H1 (cell line): ENCODE data around the gene RNU6-9. TPM values are rescaled to one million over a fixed set of nuclear protein-coding genes. Genes with fewer than 3 reads are reported as not detected.

Experiments
- CTCF ChIA-PET: fragments of 300-600 bp; sonication (Branson Sonifier 250); formaldehyde crosslinking; loops from one replicate; lab custom pipeline; 2021; ENCODE audit not compliant: partially characterized antibody; lab: Charles Lee
- POLR2A ChIA-PET: fragments of 300-600 bp; sonication (Branson Sonifier 250); formaldehyde crosslinking; loops from one replicate; lab custom pipeline; 2021; ENCODE audit warnings: inconsistent platforms; ENCODE audit not compliant: partially characterized antibody; lab: Charles Lee
- DNase-seq, 2 experiments: peaks; one replicate each; pipeline versions ENCODE4 v3.0.0 to v3.0.0-alpha.2; 2010 to 2022; ENCODE audit warnings: low spot score in 2 of 2, low read depth in 1 of 2, mixed read lengths in 1 of 2
- FAIRE-seq: peaks from 2 replicates; lab custom pipeline; 2011; peaks lifted over from hg19 to GRCh38; lab: Jason Lieb, UNC
- H2AFZ ChIP-seq: 2 replicates; pipeline ENCODE4 v1.8.1; 2012; ENCODE audit warnings: low read length, inconsistent platforms
- H2AK5ac ChIP-seq: 2 replicates; pipeline ENCODE4 v1.6.1; 2013; ENCODE audit warnings: low read depth, low read length
- H2BK120ac ChIP-seq: replicated peaks from 2 replicates; pipeline ENCODE3; 2013; ENCODE audit warnings: low read depth, low read length, inconsistent platforms
- H2BK12ac ChIP-seq: 2 replicates; pipeline ENCODE4 v1.6.1; 2013; ENCODE audit warnings: low read depth, low read length
- H2BK15ac ChIP-seq: 2 replicates; pipeline ENCODE4 v1.6.1; 2013; ENCODE audit warnings: low read length
- H2BK20ac ChIP-seq: 2 replicates; pipeline ENCODE4 v1.6.1; 2013; ENCODE audit warnings: low read length
- H2BK5ac ChIP-seq: 2 replicates; pipeline ENCODE4 v1.6.1; 2013; ENCODE audit warnings: low read depth, low read length
- H3K14ac ChIP-seq: 2 replicates; pipeline ENCODE4 v1.6.1; 2013; ENCODE audit warnings: inconsistent platforms; ENCODE audit not compliant: insufficient read length
- H3K18ac ChIP-seq: 2 replicates; pipeline ENCODE4 v1.6.1; 2013; ENCODE audit warnings: low read length; ENCODE audit errors: extremely low read depth
- H3K23ac ChIP-seq: 2 replicates; pipeline ENCODE4 v1.6.1; 2013; ENCODE audit warnings: inconsistent platforms; ENCODE audit not compliant: insufficient read length
- H3K23me2 ChIP-seq: 2 replicates; pipeline ENCODE4 v1.6.1; 2013; ENCODE audit warnings: low read depth, low read length
- H3K27ac ChIP-seq: 2 replicates; pipeline ENCODE4 v1.6.1; 2011; ENCODE audit warnings: low read depth, low read length, inconsistent platforms
- H3K27me3 ChIP-seq, 4 experiments: replicated peaks in 1 of 4; 1 replicate in 1 of 4; 2 replicates in 3 of 4; pipeline versions ENCODE4 v1.6.1 to v1.8.1; 2011 to 2013; ENCODE audit warnings: low read length in 3 of 4, mild to moderate bottlenecking in 3 of 4, inconsistent platforms in 2 of 4, mixed read lengths in 2 of 4, moderate library complexity in 1 of 4; ENCODE audit not compliant: control insufficient read depth in 3 of 4, insufficient read depth in 3 of 4; ENCODE audit errors: extremely low read depth in 1 of 4
- H3K36me3 ChIP-seq, 4 experiments: 2 replicates each; pipeline versions ENCODE4 v1.6.1 to v1.8.1; 2011 to 2013; ENCODE audit warnings: mild to moderate bottlenecking in 4 of 4, low read length in 3 of 4, moderate library complexity in 2 of 4, control low read depth in 1 of 4, inconsistent platforms in 1 of 4; ENCODE audit not compliant: insufficient read depth in 4 of 4, control insufficient read depth in 2 of 4
- H3K4ac ChIP-seq: replicated peaks from 2 replicates; pipeline ENCODE3; 2013; ENCODE audit warnings: low read length, low read depth, mixed read lengths, inconsistent platforms; ENCODE audit not compliant: insufficient read length
- H3K4me1 ChIP-seq, 4 experiments: replicated peaks in 1 of 4; 1 replicate in 1 of 4; 2 replicates in 3 of 4; pipeline versions ENCODE4 v1.6.1 to v1.8.1; 2011 to 2013; ENCODE audit warnings: low read length in 3 of 4, inconsistent platforms in 2 of 4, mixed read lengths in 1 of 4; ENCODE audit not compliant: insufficient read depth in 4 of 4, control insufficient read depth in 3 of 4
- H3K4me2 ChIP-seq, 2 experiments: 2 replicates each; pipeline versions ENCODE4 v1.6.1 to v1.8.1; 2011 to 2013; ENCODE audit warnings: low read depth in 2 of 2, low read length in 2 of 2, control low read depth in 1 of 2, inconsistent platforms in 1 of 2, mild to moderate bottlenecking in 1 of 2; ENCODE audit not compliant: insufficient read depth in 1 of 2
- H3K4me3 ChIP-seq, 4 experiments: fragments of 200-600, 300-600 bp in 1 of 4; sonication (generic), shearing (Covaris generic), sonication (Bioruptor Twin) in 1 of 4; 2 replicates each; pipeline versions ENCODE4 v1.5.1 to v1.8.1; 2011 to 2016; ENCODE audit warnings: low read length in 4 of 4, low read depth in 3 of 4, control low read depth in 2 of 4, inconsistent platforms in 2 of 4, mild to moderate bottlenecking in 2 of 4, mixed read lengths in 1 of 4, moderate library complexity in 1 of 4; ENCODE audit not compliant: insufficient read depth in 2 of 4; ENCODE audit errors: extremely low read depth in 1 of 4
- H3K56ac ChIP-seq: replicated peaks from 2 replicates; pipeline ENCODE3; 2013; ENCODE audit warnings: low read depth, mild to moderate bottlenecking, mixed read lengths, low read length, inconsistent platforms; ENCODE audit not compliant: insufficient read length
- H3K79me1 ChIP-seq: 2 replicates; pipeline ENCODE4 v1.6.1; 2013; ENCODE audit warnings: low read depth, low read length, control low read depth
- H3K79me2 ChIP-seq, 2 experiments: 2 replicates each; pipeline versions ENCODE4 v1.6.1 to v1.8.1; 2012 to 2013; ENCODE audit warnings: low read length in 2 of 2, mild to moderate bottlenecking in 2 of 2, inconsistent platforms in 1 of 2; ENCODE audit not compliant: insufficient read depth in 2 of 2, control insufficient read depth in 1 of 2
- H3K9ac ChIP-seq, 4 experiments: replicated peaks in 1 of 4; 1 replicate in 1 of 4; 2 replicates in 3 of 4; pipeline versions ENCODE4 v1.6.1 to v1.8.1; 2011 to 2013; ENCODE audit warnings: low read depth in 3 of 4, low read length in 3 of 4, control low read depth in 2 of 4, mild to moderate bottlenecking in 2 of 4, moderate library complexity in 2 of 4, inconsistent platforms in 1 of 4; ENCODE audit errors: extremely low read depth in 1 of 4
- H3K9me3 ChIP-seq, 2 experiments: 2 replicates each; pipeline versions ENCODE4 v1.6.1 to v1.8.1; 2012 to 2013; ENCODE audit warnings: mild to moderate bottlenecking in 2 of 2, moderate library complexity in 2 of 2, control low read depth in 1 of 2, inconsistent platforms in 1 of 2, low read depth in 1 of 2, low read length in 1 of 2, mixed read lengths in 1 of 2; ENCODE audit not compliant: insufficient read depth in 2 of 2
- H4K20me1 ChIP-seq, 2 experiments: replicated peaks in 1 of 2; 2 replicates each; pipeline versions ENCODE3 to v1.8.1; 2011 to 2013; ENCODE audit warnings: inconsistent platforms in 2 of 2, low read length in 2 of 2, mild to moderate bottlenecking in 1 of 2; ENCODE audit not compliant: insufficient read depth in 2 of 2, control insufficient read depth in 1 of 2
- H4K5ac ChIP-seq: 2 replicates; pipeline ENCODE4 v1.6.1; 2013; ENCODE audit warnings: low read length, low read depth, mixed read lengths, inconsistent platforms; ENCODE audit not compliant: insufficient read length
- H4K8ac ChIP-seq: 2 replicates; pipeline ENCODE4 v1.8.0; 2013; ENCODE audit warnings: mild to moderate bottlenecking, moderate library complexity, low read length, inconsistent platforms; ENCODE audit not compliant: insufficient read depth; ENCODE audit errors: extremely low read depth
- H4K91ac ChIP-seq: replicated peaks from 2 replicates; pipeline ENCODE3; 2013; ENCODE audit warnings: low read length, mixed read lengths, inconsistent platforms; ENCODE audit not compliant: insufficient read length
- EZH2 ChIP-seq: fragments of 200-600 bp; sonication (generic); IDR thresholded peaks from 2 replicates; pipeline ENCODE4 v1.7.1; 2012; ENCODE audit warnings: low read depth, mild to moderate bottlenecking, moderate library complexity, low read length, inconsistent platforms; ENCODE audit not compliant: severe bottlenecking
- KDM4A ChIP-seq: IDR thresholded peaks from one replicate; pipeline ENCODE4 v1.7.1; 2012; ENCODE audit warnings: low read depth, mild to moderate bottlenecking, moderate library complexity, low read length, inconsistent platforms; ENCODE audit not compliant: severe bottlenecking
- KDM5A ChIP-seq: fragments of 200-600 bp; IDR thresholded peaks from 2 replicates; pipeline ENCODE4 v1.7.1; 2012; ENCODE audit warnings: mild to moderate bottlenecking, low read length, inconsistent platforms, mixed read lengths
- SAP30 ChIP-seq: fragments of 300-600 bp; sonication (generic); IDR thresholded peaks from 2 replicates; pipeline ENCODE4 v1.7.1; 2012; ENCODE audit warnings: low read length, moderate library complexity, mild to moderate bottlenecking, inconsistent platforms; ENCODE audit not compliant: insufficient read depth, insufficient replicate concordance
- SIN3A ChIP-seq, 2 experiments: IDR thresholded peaks in 1 of 2; conservative IDR thresholded peaks in 1 of 2; 2 replicates each; pipeline ENCODE4 v1.6.1; 2011 to 2012; ENCODE audit warnings: low read length in 2 of 2, improper control_type of control experiment in 1 of 2, low read depth in 1 of 2, mild to moderate bottlenecking in 1 of 2
- SRF ChIP-seq: IDR thresholded peaks from 2 replicates; pipeline ENCODE4 v1.6.1; 2011; ENCODE audit warnings: mild to moderate bottlenecking, low read depth, low read length, moderate library complexity
- SUZ12 ChIP-seq: fragments of 200-600 bp; sonication (generic); IDR thresholded peaks from 2 replicates; pipeline ENCODE4 v1.6.1; 2012; ENCODE audit warnings: mild to moderate bottlenecking, inconsistent platforms, low read length, moderate library complexity, mixed read lengths
- WGBS, 2 experiments: shearing (Covaris generic) in 1 of 2; methylation state at CpG; one replicate each; pipeline versions ENCODE4 v1.1.6 to v1.1.7; 2013 to 2015; ENCODE audit warnings: low lambda C conversion rate in 2 of 2, mixed read lengths in 2 of 2, inconsistent platforms in 1 of 2, low coverage in 1 of 2, missing lambda C conversion rate in 1 of 2; ENCODE audit not compliant: insufficient replicate concordance in 2 of 2, insufficient coverage in 1 of 2, insufficient read length in 1 of 2; ENCODE audit errors: extremely low coverage in 1 of 2, missing lambda C conversion rate in 1 of 2; 5-methylcytosine and 5-hydroxymethylcytosine counted together
- polyA plus RNA-seq, 7 experiments: library from polyadenylated mRNA; depleted of rRNA in 3 of 7; stranded (reverse) in 5 of 7; unstranded in 2 of 7; fragments of >200 nt in 5 of 7; fragments of 200-250 nt in 2 of 7; gene quantifications; 1 replicate in 5 of 7; 2 replicates in 1 of 7; 4 replicates in 1 of 7; pipeline versions ENCODE4 v1.2.1 to v1.2.3, GENCODE V29; 2011 to 2013; ENCODE audit warnings: missing spikeins in 2 of 7, mixed read lengths in 2 of 7
- total RNA-seq: library from RNA; stranded (reverse); fragmentation: NEBNext Ultra II Directional; extraction: Animal tissue kit (Norgen Biotek cat#: 25700); gene quantifications from 2 replicates; pipeline ENCODE4 v1.2.1, GENCODE V29; 2021
- TF ChIP-seq, protein P1 (sequence below): IDR thresholded peaks from 2 replicates; pipeline ENCODE4 v1.6.1; 2012; ENCODE audit warnings: low read length, inconsistent platforms

The RNU6-9 gene
- total and polyA plus RNA-seq, 2 of the 8 experiments (the other 6 are each of a cell fraction or from before 2014, with no cell fraction given) = not detected

DNA sequence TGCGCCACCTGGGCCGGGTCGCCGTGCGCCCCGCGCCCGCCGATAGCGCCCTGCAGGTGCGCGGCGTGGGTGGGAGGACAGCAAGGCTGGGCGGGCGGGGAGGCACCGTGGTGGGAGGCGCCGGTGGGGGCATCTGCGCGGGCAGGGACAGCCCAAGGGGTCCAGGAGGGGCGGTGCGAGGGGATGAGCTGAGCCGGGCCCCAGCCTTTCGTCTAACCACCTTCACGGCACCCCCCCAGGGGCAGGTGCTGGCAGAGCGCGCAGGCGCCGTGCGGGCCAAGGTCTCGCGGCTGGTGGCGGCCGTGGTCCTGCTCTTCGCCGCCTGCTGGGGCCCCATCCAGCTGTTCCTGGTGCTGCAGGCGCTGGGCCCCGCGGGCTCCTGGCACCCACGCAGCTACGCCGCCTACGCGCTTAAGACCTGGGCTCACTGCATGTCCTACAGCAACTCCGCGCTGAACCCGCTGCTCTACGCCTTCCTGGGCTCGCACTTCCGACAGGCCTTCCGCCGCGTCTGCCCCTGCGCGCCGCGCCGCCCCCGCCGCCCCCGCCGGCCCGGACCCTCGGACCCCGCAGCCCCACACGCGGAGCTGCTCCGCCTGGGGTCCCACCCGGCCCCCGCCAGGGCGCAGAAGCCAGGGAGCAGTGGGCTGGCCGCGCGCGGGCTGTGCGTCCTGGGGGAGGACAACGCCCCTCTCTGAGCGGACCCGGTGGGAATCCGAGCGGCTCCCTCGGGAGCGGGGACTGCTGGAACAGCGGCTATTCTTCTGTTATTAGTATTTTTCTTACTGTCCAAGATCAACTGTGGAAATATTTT is 27.0 kb downstream of the RNU6-9 start:
- Histone ChIP-seq H3K4me2 (peak overlapping the region; percentile 30 to 97), H4K8ac (no peak overlapping the region), H3K27ac (no peak overlapping the region), H3K9ac (no peak overlapping the region), H3K18ac (no peak overlapping the region), H3K36me3 (peaks cover 0 to 5% (median 0%) of the 10 kb centered on the region in 4 experiments; a peak in 1 of 8 replicates), H4K20me1 (peaks cover 0 to 6% of the 10 kb centered on the region in 2 experiments), H3K4me3 (peak overlapping the region; percentile 1 to 76 (median 28)), H2AK5ac (no peak overlapping the region)
- peak in 1 of 2 experiments; percentile 76 for DNase-seq
- peak in 1 of 2 experiments; percentile 22; a peak in 1 of 4 replicates for TF ChIP-seq SIN3A (conservative IDR thresholded peaks at IDR 0.05 in 1 of 2, IDR thresholded peaks at IDR 0.05 in 1 of 2; ENCODE audit: low read depth in 1 of 2, low read length in 2 of 2)
- TF ChIP-seq, protein P1, sequence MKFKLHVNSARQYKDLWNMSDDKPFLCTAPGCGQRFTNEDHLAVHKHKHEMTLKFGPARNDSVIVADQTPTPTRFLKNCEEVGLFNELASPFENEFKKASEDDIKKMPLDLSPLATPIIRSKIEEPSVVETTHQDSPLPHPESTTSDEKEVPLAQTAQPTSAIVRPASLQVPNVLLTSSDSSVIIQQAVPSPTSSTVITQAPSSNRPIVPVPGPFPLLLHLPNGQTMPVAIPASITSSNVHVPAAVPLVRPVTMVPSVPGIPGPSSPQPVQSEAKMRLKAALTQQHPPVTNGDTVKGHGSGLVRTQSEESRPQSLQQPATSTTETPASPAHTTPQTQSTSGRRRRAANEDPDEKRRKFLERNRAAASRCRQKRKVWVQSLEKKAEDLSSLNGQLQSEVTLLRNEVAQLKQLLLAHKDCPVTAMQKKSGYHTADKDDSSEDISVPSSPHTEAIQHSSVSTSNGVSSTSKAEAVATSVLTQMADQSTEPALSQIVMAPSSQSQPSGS = no peak
- peak; percentile 17 for TF ChIP-seq KDM4A
- TF ChIP-seq EZH2 = peak; percentile 65
- TF ChIP-seq SAP30 = no peak
- TF ChIP-seq SUZ12 = peak; percentile 53; the same call in 1 of the 2 replicates
- TF ChIP-seq KDM5A = no peak
- TF ChIP-seq SRF = no peak
- TF ChIP-seq, all 59 proteins: peak for 4
- H3K4me1 ChIP-seq = peaks cover 0 to 21% (median 8%) of the 10 kb centered on the region in 4 experiments; a peak in 5 of 7 replicates
- no peak overlapping the region for H2BK120ac ChIP-seq
- no peak overlapping the region for H4K91ac ChIP-seq
- ChIA-PET CTCF (interaction anchor here (0.9 to 4.6 kb wide), 8 partner anchors 10 to 150 kb away, joined by 3 to 22 read pairs (median 4); no protein-coding TSS in a partner anchor), POLR2A (interaction anchor here (1.1 to 2.3 kb wide), 6 partner anchors 53 to 107 kb away, joined by 3 to 9 read pairs (median 5); partner anchors contain the start of genes CNN2 and WDR18)
- no peak overlapping the region for H2BK15ac ChIP-seq
- H3K23ac ChIP-seq = no peak overlapping the region
- WGBS, 2 experiments = 8% methylated on average over 62 of the region's 84 CpGs; no CpG with 5 or more reads in 1 of the 2 experiments
- H2AFZ ChIP-seq = no peak overlapping the region
- H3K14ac ChIP-seq = no peak overlapping the region
- H3K23me2 ChIP-seq = peaks cover 27% of the 10 kb centered on the region
- H2BK12ac ChIP-seq = peak overlapping the region; percentile 60; the same call in 1 of the 2 replicates
- no peak overlapping the region for H2BK20ac ChIP-seq
- H3K79me1 ChIP-seq = no peaks in the 10 kb centered on the region; the same call in 1 of the 2 replicates
- no peak for FAIRE-seq
- H4K5ac ChIP-seq = no peak overlapping the region
- no peaks in the 10 kb centered on the region for H3K9me3 ChIP-seq
- no peak overlapping the region for H2BK5ac ChIP-seq
- peaks cover 32 to 44% (median 40%) of the 10 kb centered on the region in 4 experiments for H3K27me3 ChIP-seq
- H3K4ac ChIP-seq = no peak overlapping the region
- H3K56ac ChIP-seq = no peak overlapping the region
- no peaks in the 10 kb centered on the region for H3K79me2 ChIP-seq
